Endodermal cell (in vitro differentiated cells): Measurements from ENCODE around the gene LHFPL2. TPM values are rescaled to one million over a fixed set of nuclear protein-coding genes. Genes with fewer than 3 reads are reported as not detected.

Source experiments
- DNase-seq: peaks from one replicate; pipeline ENCODE4 v3.0.0-alpha.2; 2017
- H3K27ac ChIP-seq: 2 replicates; pipeline ENCODE4 v1.5.1; 2013; ENCODE audit warnings: mild to moderate bottlenecking, low read depth, low read length, moderate library complexity
- H3K27me3 ChIP-seq: 2 replicates; pipeline ENCODE4 v1.6.1; 2013; ENCODE audit warnings: mild to moderate bottlenecking, low read length, moderate library complexity; ENCODE audit not compliant: insufficient read depth, control insufficient read depth, poor library complexity, severe bottlenecking
- H3K36me3 ChIP-seq: 2 replicates; pipeline ENCODE4 v1.7.0; 2013; ENCODE audit warnings: mild to moderate bottlenecking, low read length, moderate library complexity; ENCODE audit not compliant: control insufficient read depth, insufficient read depth
- H3K4me1 ChIP-seq: one replicate; pipeline ENCODE4 v1.7.0; 2013; ENCODE audit warnings: low read length; ENCODE audit not compliant: control insufficient read depth, insufficient read depth
- H3K4me3 ChIP-seq: 2 replicates; pipeline ENCODE4 v1.5.1; 2013; ENCODE audit warnings: mild to moderate bottlenecking, low read length, moderate library complexity
- H3K9ac ChIP-seq: 2 replicates; pipeline ENCODE4 v1.6.1; 2013; ENCODE audit warnings: mild to moderate bottlenecking, low read length, moderate library complexity; ENCODE audit not compliant: poor library complexity, severe bottlenecking; ENCODE audit errors: extremely low read depth
- H3K9me3 ChIP-seq: 2 replicates; pipeline ENCODE4 v1.6.1; 2013; ENCODE audit warnings: mild to moderate bottlenecking, low read length, moderate library complexity; ENCODE audit not compliant: control insufficient read depth
- H3K27ac Mint-ChIP-seq: 2 replicates; pipeline ENCODE4 v1.8.0; 2020; ENCODE audit warnings: mixed read lengths
- H3K27me3 Mint-ChIP-seq: 2 replicates; pipeline ENCODE4 v1.8.0; 2021; ENCODE audit warnings: mild to moderate bottlenecking, mixed read lengths; ENCODE audit not compliant: insufficient read depth
- H3K36me3 Mint-ChIP-seq: 2 replicates; pipeline ENCODE4 v1.8.0; 2020; ENCODE audit warnings: low read depth, mixed read lengths
- H3K4me1 Mint-ChIP-seq: 2 replicates; pipeline ENCODE4 v1.8.0; 2020; ENCODE audit warnings: mixed read lengths
- H3K4me3 Mint-ChIP-seq: 2 replicates; pipeline ENCODE4 v1.8.0; 2020; ENCODE audit warnings: mild to moderate bottlenecking, moderate library complexity, mixed read lengths
- H3K9me3 Mint-ChIP-seq: 2 replicates; pipeline ENCODE4 v1.8.0; 2020; ENCODE audit warnings: mild to moderate bottlenecking, mixed read lengths
- WGBS, 2 experiments: methylation state at CpG; one replicate each; pipeline versions ENCODE4 v1.1.5 to v1.1.7; 2013; ENCODE audit warnings: missing lambda C conversion rate in 2 of 2, mixed read lengths in 1 of 2; ENCODE audit not compliant: insufficient coverage in 1 of 2, insufficient read length in 1 of 2; 5-methylcytosine and 5-hydroxymethylcytosine counted together
- total RNA-seq, 2 donors: library from RNA; stranded (reverse); fragmentation: NEBNext Ultra II Directional in 1 of 2; extraction: Animal tissue kit (Norgen Biotek cat#: 25700) in 1 of 2; gene quantifications; 2 replicates in 1 of 2; 3 replicates in 1 of 2; pipeline ENCODE4 v1.2.1, GENCODE V29; 2021
- TF ChIP-seq, protein P1 (sequence below): fragments of 200-600 bp; sonication (generic); conservative IDR thresholded peaks from 2 replicates; pipeline ENCODE4 v1.5.0; 2021; ENCODE audit warnings: antibody characterized with exemption, mild to moderate bottlenecking

The LHFPL2 gene
- total RNA-seq, 2 donors from 2014 or later = 136 to 238 TPM

DNA sequence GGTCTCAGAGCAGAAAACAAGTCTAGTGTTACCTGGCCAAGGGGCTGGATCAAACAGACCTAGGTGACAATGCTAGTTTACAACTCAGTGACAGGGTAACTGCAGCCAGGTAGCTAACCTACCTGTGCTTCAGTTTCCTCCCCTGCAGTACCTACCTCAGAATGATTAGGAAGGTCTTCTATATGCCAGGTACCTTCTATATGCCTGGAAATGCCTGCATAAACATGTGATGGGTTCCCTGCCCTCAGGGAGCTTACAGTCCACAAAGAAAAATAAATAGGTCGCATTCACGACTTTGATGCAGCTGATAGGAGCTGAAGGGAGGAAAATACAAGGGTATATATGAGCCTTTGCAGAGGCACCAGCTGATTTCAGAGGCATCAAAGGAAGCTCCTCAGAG, 16.1 kb downstream of the LHFPL2 start:
- Mint-ChIP-seq H3K4me1 (peaks cover 87% of the 10 kb centered on the region), H3K27me3 (no peaks in the 10 kb centered on the region), H3K27ac (peak overlapping the region; percentile 80), H3K36me3 (peaks cover 89% of the 10 kb centered on the region), H3K4me3 (peak overlapping the region; percentile 18), H3K9me3 (no peaks in the 10 kb centered on the region)
- WGBS, 2 experiments = 80 to 84% methylated on average over 2 of the region's 2 CpGs
- Histone ChIP-seq H3K27me3 (no peaks in the 10 kb centered on the region), H3K36me3 (peaks cover 79% of the 10 kb centered on the region), H3K4me3 (no peak overlapping the region), H3K27ac (no peak overlapping the region), H3K9me3 (peaks cover 26% of the 10 kb centered on the region), H3K9ac (no peak overlapping the region), H3K4me1 (peaks cover 54% of the 10 kb centered on the region)
- DNase-seq = no peak
- TF ChIP-seq, protein P1, sequence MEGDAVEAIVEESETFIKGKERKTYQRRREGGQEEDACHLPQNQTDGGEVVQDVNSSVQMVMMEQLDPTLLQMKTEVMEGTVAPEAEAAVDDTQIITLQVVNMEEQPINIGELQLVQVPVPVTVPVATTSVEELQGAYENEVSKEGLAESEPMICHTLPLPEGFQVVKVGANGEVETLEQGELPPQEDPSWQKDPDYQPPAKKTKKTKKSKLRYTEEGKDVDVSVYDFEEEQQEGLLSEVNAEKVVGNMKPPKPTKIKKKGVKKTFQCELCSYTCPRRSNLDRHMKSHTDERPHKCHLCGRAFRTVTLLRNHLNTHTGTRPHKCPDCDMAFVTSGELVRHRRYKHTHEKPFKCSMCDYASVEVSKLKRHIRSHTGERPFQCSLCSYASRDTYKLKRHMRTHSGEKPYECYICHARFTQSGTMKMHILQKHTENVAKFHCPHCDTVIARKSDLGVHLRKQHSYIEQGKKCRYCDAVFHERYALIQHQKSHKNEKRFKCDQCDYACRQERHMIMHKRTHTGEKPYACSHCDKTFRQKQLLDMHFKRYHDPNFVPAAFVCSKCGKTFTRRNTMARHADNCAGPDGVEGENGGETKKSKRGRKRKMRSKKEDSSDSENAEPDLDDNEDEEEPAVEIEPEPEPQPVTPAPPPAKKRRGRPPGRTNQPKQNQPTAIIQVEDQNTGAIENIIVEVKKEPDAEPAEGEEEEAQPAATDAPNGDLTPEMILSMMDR = no peak

GRCh38 chr5:78631931-78632330, 16.6 kb downstream of the LHFPL2 start:
- Mint-ChIP-seq H3K4me3 (peak overlapping the region; percentile 18), H3K36me3 (peaks cover 92% of the 10 kb centered on the region), H3K27me3 (no peaks in the 10 kb centered on the region), H3K27ac (peak overlapping the region; percentile 80), H3K9me3 (no peaks in the 10 kb centered on the region), H3K4me1 (peaks cover 87% of the 10 kb centered on the region)
- TF ChIP-seq, protein P1 = no peak
- Histone ChIP-seq H3K9ac (no peak overlapping the region), H3K9me3 (peaks cover 26% of the 10 kb centered on the region), H3K4me3 (no peak overlapping the region), H3K36me3 (peaks cover 84% of the 10 kb centered on the region), H3K27ac (no peak overlapping the region), H3K27me3 (no peaks in the 10 kb centered on the region), H3K4me1 (peaks cover 54% of the 10 kb centered on the region)
- peak; percentile 81 for DNase-seq
- WGBS, 2 experiments = 24 to 52% methylated on average over 2 of the region's 2 CpGs

DNA sequence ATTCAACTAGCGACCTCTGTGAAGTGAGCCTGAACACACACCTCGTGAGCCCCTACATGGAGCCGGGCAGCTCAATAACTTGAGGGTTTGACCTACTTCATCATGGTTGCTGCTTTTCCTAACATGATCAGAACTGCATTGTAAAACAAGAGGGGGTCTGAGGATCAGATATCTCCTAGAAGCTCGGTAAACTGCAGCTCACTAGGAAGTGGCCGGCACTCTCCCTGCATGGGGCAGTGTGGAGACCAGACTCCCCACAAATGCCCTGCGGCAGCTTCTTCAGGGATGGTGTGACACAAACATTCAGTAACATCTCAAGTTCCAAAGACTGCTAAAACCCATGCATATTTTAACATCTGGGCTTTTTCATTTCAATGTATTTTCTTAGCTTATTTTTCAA, 18.5 kb downstream of the LHFPL2 start:
- H3K27me3 ChIP-seq = no peaks in the 10 kb centered on the region
- no peak overlapping the region for H3K9ac ChIP-seq
- DNase-seq = peak; percentile 38
- no peak overlapping the region for H3K4me3 ChIP-seq
- Mint-ChIP-seq H3K36me3 (peaks cover 92% of the 10 kb centered on the region), H3K4me3 (peak overlapping the region; percentile 8), H3K27me3 (no peaks in the 10 kb centered on the region), H3K27ac (peak overlapping the region; percentile 70), H3K9me3 (no peaks in the 10 kb centered on the region), H3K4me1 (peaks cover 87% of the 10 kb centered on the region)
- H3K9me3 ChIP-seq = peaks cover 22% of the 10 kb centered on the region
- peaks cover 92% of the 10 kb centered on the region for H3K36me3 ChIP-seq
- TF ChIP-seq, protein P1 = no peak
- peaks cover 57% of the 10 kb centered on the region for H3K4me1 ChIP-seq
- WGBS, 2 experiments = 89 to 90% methylated on average over 4 to 6 of the region's 6 CpGs
- no peak overlapping the region for H3K27ac ChIP-seq
